Stimulated activated CD4-positive, alpha-beta T cell treated with anti-CD3 and anti-CD28 coated beads, TNF-alpha, amount 100 ng/mL, for 24 hours (primary cell): ENCODE measurements around the gene BHLHE23.
"Not testable (repeated sequence)": the region's sequence is repeated elsewhere in the genome, so short reads cannot be mapped to it uniquely, and the experiment has no call there.

Experiments
- DNase-seq, 3 experiments: peaks; one replicate each; pipeline ENCODE4 v3.0.0-alpha.2; 2020; ENCODE audit warnings: low read depth in 3 of 3

The BHLHE23 gene

GRCh38 chr20:63043348-63044203, 36.8 kb upstream of the BHLHE23 start:
- no peak for DNase-seq

GRCh38 chr20:63042448-63043071, 35.8 kb upstream of the BHLHE23 start:
- no peak for DNase-seq

- DNase-seq, result no peak
These were observed 35.0 kb upstream of the BHLHE23 start for GRCh38 chr20:63041776-63042175.

GRCh38 chr20:63037669-63038268, 31.0 kb upstream of the BHLHE23 start:
- no peak for DNase-seq

- DNase-seq, result no peak
These were observed 29.5 kb upstream of the BHLHE23 start for GRCh38 chr20:63036291-63036690.

DNA sequence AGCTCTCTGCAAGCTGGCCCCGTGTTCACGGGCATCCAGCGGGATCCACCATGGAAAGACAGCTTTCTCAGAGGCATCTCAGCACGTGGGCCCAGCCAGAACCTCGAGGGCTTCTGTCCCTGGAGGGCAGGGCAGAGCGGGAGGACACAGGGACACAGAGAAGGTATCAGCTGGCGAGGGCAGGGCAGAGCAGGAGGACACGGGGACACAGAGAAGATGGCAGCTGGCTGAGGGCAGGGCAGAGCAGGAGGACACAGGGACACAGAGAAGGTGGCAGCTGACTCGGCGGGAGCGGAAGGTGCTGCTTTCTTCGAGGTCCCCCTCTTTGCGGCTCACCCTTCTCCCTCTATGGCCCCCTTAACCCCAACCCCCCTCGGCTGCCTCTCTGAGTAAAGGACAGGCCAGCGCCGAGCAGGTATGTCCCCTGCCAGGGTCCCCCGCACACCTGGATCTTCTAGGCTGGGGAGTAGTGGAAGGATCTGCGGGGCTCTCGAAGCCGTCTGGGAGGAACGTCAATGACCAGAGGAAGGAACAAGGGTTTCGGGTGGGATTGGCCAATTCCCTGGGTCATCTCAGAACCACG, 28.9 kb upstream of the BHLHE23 start:
- DNase-seq, result no peak

GRCh38 chr20:63034710-63035602, 28.2 kb upstream of the BHLHE23 start:
- not testable (repeated sequence) for DNase-seq

GRCh38 chr20:63033794-63034709, 27.3 kb upstream of the BHLHE23 start:
- no peak for DNase-seq

DNA sequence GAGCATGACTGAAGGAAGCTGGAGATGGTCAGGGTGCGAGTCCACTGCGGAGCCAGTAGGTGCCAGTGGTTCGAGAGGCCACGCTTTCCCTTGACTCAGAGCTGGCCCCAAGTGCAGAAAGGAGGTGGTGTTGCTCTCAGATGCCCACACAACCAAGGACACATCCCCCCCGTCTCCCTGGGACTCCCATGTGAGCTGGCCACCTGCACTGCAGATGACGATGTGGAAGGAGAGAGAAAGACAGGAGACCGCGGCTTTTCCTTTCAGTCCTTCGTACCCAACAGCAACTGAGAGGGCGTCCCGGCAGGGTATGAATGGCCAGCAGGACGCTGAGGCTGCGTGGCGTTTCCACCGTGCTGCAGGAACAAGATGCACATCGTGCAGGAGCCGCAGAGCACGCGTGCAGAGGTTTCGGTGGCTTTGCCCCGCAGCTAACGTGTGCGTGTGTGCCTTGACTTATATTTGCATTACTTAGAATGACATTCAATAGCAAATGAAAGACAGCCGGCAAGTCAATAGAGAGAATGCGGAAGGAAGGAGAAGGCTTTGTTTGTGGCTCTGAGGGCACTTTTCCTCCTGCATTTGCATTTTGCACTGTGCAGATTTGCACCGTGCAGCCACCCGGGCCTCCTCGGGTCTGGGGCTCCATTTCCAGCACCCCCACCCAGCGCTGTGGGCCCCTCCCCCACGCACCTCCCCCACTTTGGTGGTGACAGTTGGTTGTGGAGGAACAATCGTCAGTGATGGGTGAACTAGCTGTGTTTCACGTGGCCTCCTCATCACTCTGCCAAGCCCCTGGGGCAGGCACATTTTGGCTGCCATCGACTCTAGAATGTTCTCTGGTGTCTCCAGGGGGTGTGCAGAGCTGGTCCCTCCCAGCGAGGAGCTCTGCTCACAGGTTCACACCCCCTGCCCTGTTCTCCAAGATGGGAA, 26.4 kb upstream of the BHLHE23 start:
- no peak for DNase-seq

DNA sequence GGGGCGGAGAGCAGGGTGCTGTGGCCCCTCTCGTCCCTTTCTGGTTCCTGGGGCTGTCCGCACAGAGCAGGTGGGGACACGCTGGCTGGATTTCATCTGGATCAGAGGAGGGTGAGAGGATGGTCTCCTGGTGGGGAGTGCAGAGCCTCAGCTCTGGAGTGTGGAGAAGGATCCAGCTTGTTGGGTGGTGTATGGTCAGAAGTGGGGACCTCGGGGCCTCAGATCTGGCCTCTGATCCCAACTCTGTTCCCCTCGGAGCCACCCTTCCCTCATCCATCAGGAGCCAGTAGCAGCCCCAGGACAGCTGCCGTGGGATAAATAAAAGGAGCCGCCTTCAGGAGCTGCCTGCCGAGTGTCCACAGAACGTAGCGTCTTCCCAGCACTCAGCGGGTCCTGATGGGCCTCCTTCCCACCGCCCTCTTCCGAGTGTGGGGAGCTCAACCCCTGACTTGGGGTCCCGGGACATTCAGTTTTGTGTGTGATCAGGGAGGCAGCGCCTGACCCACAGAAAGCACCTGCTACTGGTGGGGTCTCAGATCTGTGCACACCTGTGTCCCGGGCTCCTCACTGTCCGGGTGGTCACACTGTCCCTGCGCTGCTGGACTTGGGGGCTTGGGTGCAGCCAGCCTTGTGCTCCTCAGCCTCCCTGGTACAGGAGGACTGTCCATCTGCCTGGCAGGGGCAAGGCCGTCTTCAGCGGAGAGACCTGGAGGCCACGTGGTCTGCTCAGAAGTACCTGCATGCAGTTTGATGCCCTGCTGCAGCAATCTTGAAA, 25.4 kb upstream of the BHLHE23 start:
- no peak for DNase-seq

GRCh38 chr20:63031251-63032014, 24.7 kb upstream of the BHLHE23 start:
- no peak for DNase-seq

DNA sequence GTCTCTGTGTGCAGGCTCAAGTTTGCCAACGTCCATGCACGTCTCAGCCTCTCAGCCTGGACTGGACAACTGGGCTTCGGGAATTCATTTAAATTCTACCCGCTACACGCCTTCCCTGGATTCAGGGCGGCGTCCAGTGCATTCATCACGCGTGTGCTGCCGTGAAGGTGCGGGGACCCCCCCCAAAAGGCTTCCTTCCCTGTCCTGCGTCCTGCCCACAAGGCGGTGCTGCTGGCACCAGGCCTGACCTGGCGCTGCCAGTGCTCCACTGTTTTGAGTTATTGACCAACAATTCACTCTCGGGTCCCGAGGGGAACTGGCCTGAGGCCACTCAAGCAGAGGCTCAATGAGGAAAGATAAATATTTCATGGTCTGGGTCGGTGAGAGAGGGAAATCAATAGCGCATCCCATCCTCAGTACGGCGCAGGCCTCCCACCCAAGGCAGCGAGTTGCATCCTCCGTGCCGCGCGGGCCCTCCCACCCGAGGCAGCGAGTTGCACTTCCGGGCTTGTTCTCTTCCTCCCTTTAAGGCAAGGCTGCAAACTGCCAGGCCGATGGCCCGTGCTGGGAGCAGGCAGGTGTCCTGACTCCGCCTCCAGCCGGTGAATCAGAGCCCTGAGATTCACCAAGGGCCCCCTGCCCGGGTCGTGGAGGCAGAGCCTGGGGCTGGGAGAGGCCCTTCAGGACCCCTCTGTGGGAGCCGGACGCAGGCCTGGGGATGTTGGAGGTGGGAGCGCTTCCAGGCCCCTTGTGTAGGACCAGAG, 22.8 kb upstream of the BHLHE23 start:
- no peak for DNase-seq

- DNase-seq, result no peak
These were observed 21.7 kb upstream of the BHLHE23 start for GRCh38 chr20:63028461-63028921.

DNA sequence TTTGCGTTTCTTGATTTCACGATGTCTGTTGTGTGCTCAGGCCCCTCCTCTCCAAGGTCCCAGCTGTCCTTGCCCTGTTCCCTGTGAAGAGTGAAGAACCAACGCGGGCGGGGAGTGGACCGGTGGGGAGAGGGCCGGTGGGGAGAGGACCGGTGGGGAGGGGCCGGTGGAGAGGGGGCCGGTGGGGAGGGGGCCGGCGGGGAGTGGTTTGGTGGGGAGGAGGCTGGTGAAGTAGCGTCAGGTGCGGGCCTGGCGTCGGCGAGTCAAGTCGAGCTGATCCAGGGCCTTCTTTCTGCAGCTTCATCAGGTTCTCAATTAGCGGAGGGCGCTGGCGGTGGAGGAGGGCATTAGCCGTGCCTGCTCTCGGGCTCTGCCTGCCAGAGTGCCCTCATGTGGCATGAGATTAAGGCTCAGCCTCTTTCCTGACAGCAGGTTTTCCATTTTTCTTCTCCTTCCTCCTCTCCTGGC, 21.2 kb upstream of the BHLHE23 start:
- no peak for DNase-seq

- DNase-seq, result no peak
These were observed 20.6 kb upstream of the BHLHE23 start for GRCh38 chr20:63027221-63027921.

GRCh38 chr20:63026582-63027165, 19.9 kb upstream of the BHLHE23 start:
- DNase-seq, result no peak
